ENCODE measurements around the gene CD7. TPM values are rescaled to one million over a fixed set of nuclear protein-coding genes. Genes with fewer than 3 reads are reported as not detected.

Gene CD7
- total and polyA plus RNA-seq, 9 of the 15 experiments (the other 6 are each of a cell fraction or from before 2014, with no cell fraction given), result 0.21 to 0.35 TPM; not detected in 7

GRCh38 chr17:82275326-82275725 is 42.1 kb downstream of the CD7 start (continued):
- TF ChIP-seq PBX2 (CRISPR knock-in tag; IDR thresholded peaks at IDR 0.05; ENCODE audit: low read depth), result no peak
- TF ChIP-seq PBX2 (tag; conservative IDR thresholded peaks at IDR 0.05; ENCODE audit: low read depth), result no peak
- TF ChIP-seq ZFP91 (CRISPR knock-in tag; IDR thresholded peaks at IDR 0.05), result no peak
- no peak for TF ChIP-seq ZNF134 (CRISPR knock-in tag; conservative IDR thresholded peaks at IDR 0.05)
- TF ChIP-seq HDAC8 (tag; IDR thresholded peaks at IDR 0.05), result no peak

All from K562 (cell line).